ENCODE data around the gene IL3RA.

The IL3RA gene

DNA sequence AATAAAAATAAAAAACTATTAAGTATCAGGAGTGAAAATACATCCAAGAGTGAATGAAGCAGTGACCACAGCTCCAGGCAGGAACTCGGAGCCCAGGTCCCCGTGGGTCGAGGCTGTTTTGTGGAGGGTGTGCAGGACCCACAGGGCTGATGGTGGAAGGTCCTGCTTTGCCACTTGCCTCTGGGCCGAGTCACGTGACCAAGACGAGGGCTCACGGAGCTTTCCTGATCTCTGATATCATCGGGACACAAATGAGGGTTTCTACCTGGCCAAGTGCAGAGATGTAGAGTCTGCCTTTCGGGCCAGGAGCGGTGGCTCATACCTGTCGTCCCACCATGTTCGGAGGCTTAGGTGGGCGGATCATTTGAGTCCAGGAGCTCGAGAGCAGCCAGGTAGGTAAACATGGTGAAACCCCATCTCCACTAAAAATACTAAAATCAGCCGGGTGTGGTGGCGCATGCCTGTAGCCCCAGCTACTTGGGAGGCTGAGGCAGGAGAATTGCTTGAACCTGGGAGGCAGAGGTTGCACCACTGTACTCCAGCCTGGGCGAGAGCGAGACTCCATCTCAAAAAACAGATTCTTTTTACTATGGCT lies 48.2 kb downstream of the IL3RA start:
- DNase-seq (ENCODE audit: low read depth in 3 of 3), result no peak

DNA sequence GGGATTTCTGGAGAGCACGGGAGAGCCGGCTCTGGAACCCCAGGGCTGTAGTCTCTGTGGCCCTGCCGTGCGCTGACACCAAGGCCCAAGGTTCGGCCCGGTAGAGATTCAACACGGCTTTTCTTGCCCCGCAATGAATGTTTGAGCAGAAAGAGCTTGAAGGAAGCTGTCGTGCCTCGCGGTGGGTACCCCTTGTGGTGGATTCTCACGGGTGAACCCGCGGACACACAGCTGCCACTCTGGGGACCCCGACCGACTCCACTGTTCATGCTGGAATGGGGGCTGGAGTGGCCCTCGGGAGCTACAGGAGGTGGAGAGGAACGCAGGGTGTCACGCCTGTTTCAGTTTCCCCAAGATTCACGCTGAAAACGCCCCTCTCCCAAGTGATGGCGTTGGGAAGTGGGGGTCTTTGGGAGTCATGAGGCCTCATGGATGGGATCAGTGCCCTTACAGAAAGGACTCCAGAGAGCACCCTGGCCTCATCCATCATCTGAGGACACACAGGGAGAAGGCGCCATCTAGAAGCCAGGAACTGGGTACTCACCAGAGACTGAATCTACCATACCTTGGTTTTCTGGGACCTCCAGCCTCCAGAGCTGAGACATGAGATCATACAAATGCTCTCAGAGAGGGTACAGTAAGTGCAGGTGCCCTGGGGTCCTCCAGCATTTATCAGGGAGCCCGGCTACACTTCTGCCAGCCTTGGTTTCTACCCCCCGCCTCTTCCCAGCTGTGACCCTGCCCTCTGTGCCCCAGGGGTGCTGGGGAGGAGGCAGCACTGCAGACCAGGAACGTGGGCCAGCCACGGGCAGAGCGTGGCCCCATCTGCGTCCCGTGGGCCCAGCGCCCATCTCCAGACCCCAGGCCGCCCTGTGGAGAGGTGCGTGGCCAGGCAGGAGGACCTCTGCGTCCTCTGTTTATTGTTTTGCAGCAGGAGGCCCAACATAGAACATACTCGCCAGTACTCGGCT lies 49.0 kb downstream of the IL3RA start:
- no peak for DNase-seq (ENCODE audit: low read depth in 3 of 3)

DNA sequence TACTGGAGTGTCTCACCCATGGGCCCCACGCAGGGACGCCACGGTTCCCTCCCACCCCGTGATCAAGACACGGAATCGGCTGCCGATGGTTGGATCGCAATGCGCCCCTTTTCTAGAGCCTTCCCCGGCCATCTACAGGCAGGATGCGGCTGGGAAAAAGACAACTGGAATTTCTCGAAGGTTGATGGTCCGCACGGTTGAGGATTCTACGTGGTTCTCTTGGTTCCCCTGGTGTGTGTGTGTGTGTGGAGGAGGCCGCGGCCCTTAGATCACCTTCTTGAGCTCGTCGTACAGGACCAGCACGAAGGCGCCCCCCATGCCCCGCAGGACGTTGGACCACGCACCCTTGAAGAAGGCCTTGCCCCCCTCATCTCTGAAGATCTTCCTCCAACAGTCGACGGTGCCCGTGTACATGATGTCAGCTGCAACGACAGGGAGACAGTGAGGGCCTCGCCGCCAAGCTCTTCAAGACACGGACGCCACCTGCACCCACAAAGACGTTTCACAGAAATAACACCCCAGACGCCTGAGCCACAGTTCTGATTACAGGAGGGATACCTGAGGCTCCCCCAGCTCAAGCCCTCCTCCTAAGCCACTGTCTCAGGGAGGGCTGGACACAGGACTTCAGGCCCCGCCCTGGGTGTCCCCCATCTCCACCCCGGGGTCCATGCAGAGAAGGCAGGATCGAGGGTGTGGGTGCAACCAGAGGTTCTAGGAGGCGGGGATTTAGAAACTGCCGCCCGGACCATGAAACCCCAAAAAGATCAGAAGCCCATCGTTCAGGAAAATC lies 49.9 kb downstream of the IL3RA start:
- no peak for DNase-seq (ENCODE audit: low read depth in 3 of 3)

DNA sequence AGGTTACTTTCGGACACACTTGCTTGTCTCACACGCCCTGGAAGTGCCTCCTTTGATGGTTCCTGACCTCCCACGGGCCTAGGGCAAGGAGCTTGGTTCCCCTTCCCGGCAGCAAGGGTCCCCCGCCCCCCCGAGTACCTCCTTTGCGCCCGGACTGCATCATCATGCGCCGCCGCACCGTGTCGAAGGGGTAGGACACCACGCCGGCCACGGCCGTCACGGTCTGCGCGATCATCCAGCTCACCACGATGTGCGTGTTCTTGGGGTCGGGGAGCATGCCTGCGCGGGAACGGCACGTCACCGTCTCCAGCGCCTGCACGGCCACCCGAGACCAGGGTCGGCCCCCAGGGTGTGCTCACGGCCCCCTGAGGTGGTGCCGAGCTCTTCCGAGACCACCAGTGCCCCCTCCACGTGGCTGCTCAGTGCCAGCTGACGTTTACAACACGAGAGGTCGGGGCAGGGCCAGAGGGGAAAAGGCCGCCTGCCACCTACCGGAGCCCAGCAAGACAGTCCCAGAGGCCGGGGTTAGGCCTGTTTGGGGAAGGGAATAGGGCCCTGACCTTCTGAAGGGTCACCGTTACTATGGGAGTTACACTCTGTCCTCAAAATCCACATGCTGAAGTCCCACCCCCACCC lies 50.7 kb downstream of the IL3RA start:
- DNase-seq (ENCODE audit: low read depth in 3 of 3), result no peak

DNA sequence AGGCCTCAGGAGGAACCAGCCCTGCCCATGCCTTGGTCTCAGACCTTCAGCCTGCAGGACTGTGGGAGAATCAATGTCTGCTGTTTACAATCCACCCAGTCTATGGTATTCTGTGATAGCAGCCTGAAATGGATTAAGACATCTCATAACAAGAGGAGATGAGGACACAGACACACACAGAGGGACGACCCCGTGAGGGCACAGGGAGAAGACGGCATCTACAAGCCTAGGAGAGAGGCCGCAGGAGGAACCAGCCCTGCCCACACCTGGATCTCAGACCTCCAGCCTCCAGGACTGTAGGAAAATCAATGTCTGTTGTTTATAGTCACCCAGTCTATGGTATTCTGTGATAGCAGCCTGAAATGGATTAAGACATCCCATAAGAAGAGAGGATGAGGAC lies 52.1 kb downstream of the IL3RA start:
- DNase-seq (ENCODE audit: low read depth in 3 of 3), result no peak

DNA sequence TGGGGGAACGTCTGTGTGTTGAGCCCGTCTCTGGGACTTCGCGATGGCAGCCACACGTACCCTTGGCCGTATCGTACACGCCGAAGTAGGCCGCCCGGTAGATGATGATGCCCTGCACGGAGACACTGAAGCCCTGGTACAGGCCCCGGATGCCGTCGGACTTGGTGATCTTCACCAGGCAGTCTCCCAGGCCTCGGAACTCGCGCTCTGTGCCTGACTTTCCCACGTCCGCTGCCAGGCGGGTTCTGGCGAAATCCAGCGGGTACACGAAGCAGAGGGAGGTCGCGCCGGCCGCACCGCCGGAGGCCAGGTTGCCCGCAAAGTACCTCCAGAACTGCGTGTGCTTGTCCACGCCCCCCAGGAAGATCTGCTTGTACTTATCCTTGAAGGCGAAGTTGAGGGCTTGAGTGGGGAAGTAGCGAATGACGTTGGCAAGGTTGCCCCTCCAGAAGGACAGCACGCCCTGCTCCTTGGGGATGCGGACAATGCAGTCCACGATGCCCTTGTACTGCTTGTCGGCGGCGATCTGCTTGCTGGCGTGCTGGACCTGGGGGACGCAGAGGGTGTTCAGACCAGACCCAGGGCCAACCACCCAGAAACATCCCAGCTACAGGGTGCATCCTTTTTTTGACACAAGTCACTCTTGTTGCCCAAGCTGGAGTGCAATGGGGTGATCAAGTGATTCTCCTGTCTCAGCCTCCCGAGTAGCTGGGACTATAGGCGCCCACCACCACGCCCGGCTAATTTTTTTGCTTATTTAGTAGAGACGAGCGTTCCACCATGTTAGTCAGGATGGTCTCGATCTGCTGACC lies 52.8 kb downstream of the IL3RA start:
- no peak for DNase-seq (ENCODE audit: low read depth in 3 of 3)

DNA sequence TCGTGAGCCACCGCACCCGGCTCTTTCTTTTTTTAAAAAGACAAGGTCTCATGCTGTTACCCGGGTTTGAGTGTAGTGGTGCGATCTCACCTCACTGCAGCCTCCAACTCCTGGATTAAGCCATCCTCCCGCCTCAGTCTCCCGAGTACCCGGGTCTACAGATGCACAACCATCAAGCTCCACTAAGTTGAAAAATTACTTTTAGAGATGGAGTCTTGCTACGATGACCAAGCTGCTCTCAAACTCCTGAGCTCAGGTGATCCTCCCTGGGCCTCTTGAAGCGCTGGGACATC lies 53.4 kb downstream of the IL3RA start:
- no peak for DNase-seq (ENCODE audit: low read depth in 3 of 3)

DNA sequence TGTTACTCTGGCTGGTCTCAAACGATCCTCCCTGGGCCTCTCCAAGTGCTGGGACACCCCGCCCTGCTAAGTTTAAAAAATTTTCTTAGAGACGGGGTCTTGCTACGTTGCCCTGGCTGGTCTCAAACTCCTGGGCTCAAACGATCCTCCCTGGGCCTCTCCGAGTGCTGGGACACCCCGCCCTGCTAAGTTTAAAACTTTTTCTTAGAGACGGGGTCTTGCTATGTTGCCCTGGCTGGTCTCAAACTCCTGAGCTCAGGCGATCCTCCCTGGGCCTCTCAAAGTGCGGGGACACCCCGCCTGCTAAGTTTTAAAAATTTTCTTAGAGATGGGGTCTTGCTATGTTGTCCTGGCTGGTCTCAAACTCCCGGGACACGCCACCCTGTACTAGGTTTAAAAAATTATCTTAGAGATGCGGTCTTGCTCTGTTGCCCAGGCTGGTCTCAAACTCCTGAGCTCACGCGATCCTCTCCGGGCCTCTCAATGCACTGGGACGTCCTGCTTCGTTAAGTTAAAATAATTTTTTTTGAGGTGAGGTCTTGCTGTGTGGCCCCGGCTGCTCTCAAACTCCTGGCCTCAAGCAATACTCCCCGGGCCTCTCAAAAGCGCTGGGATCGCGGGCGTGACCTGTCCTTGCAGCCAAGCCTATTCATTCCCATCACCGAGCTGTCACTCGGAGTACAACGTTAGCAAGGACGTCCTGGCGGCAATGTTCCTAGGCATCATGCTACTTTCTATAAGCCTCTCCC lies 54.2 kb downstream of the IL3RA start:
- DNase-seq (ENCODE audit: low read depth in 3 of 3), result no peak

DNA sequence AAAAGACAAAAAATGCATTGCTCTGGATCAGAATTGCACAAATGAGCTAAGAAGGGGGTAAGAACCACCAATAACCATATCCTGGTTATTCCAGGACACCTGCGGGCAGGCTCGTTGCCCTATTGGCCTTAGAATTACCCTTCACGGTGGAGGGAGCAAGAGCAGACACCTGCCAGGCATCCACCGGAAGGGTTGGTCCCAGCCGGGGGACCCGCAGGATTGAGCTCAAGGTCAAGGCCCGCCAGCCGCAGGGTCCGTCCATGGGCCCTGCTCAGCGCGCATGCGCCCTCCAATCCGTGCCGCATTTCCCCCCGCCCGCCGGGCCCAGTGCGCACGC lies 54.8 kb downstream of the IL3RA start:
- peak in 1 of 3 experiments; percentile 91 for DNase-seq (ENCODE audit: low read depth in 3 of 3)

DNA sequence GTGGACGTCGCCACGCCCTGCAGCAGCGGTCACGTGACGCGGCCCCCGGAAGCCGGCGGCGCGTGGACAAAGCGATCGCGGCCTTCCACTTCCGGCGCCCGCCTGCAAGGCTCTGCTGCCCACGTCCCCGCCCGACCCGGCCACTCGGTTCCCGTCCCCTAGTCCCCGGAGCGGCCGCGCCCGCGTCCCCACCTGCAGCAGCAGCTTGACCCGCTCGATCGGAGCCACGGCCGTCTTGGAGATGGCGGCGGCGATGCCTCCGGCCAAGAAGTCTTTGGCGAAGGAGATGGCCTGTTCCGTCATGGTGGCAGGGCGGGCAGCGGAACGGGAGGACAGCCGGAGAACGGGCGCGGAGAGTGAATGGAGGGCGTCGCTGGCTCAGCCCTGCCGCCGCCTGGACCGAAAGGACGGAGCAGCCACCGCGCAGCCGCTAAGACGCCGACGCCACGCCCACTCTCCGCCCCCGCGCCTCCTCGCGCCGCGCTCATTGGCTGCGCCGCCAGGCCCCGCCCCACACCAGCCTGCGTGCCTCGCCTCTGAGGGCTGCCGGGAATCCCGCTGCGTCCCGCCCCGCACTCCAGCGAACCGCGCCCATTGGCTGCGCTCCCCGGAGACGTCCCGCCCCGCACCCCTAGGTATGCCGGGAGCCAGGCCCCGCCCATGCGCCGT lies 55.3 kb downstream of the IL3RA start, which contains the start of gene SLC25A6:
SLC25A6 (minus strand) TSS at position 407 of the 669 bp plus-strand sequence; CDS start at position 303, 104 bp downstream.
- peak; percentile 98 to 100 (median 99) for DNase-seq (ENCODE audit: low read depth in 3 of 3)

DNA sequence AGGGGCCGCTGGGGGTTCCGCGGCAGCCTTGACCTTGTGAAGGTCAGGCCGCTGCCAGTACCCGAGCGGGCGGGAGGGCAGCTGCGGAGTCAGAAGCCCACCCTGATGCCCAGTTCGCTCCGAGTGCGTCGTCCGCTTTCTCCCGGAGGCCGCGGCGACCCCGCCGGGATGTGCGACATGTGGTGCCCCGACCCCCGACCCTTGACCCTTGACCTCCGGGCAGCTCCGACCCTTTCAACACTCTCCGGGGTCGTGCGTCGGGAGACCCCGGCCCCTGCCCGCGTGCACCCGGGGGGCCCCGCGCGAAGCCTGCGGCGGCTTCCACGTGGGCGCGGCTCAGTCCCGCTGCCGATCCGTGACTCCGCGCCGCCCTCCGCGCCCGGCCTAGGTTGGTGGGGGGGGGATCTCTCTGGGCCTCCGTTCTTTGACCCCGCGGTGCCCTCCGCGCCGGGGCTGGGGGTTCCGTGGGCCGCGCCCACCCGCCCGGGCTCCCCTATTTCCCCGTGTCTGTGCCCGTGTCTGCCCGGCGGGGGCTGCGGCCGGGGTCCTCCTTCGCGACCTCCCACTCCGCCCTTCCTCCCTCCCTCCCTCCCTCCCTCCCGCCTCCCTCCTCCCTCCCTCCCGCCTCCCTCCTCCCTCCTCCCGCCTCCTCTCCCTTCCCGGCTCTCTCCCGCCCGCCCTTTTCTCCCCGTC lies 55.9 kb downstream of the IL3RA start:
- DNase-seq (ENCODE audit: low read depth in 3 of 3), result peak in 1 of 3 experiments; percentile 27

DNA sequence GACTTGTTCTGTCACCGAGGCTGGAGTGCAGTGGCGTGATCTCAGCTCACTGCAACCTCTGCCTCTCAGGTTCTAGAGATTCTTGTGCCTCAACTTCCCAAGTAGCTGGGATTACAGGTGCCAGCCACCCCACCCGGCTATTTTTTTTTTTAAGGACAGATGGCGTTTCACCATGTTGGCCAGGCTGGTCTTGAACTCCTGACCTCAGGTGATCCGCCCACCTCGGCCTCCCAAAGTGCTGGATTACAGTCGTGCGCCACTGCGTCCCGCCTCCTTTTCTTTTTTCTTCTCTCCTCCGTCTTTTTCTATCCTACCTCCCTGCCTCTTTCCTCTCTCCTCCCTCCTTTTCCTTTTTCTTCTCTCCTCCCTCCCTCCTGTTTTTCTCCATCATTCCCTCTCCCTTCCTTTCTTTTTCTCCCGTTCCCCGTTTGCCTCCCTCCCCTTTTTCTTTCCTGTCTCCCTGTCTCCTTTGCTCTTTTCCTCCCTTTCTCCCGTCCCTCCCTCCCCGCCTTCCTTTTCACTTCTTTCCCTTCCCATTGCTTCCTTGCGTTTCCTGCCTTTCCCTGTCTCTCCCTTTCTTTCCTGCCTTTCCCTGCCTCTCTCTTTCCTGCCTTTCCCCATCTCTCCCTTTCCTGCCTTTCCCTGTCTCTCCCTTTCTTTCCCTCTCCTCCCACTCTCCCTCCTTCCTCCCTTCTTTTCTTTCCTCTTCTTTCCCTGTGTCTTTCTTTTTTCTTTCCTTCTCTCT lies 57.5 kb downstream of the IL3RA start:
- DNase-seq (ENCODE audit: low read depth in 3 of 3), result no peak

DNA sequence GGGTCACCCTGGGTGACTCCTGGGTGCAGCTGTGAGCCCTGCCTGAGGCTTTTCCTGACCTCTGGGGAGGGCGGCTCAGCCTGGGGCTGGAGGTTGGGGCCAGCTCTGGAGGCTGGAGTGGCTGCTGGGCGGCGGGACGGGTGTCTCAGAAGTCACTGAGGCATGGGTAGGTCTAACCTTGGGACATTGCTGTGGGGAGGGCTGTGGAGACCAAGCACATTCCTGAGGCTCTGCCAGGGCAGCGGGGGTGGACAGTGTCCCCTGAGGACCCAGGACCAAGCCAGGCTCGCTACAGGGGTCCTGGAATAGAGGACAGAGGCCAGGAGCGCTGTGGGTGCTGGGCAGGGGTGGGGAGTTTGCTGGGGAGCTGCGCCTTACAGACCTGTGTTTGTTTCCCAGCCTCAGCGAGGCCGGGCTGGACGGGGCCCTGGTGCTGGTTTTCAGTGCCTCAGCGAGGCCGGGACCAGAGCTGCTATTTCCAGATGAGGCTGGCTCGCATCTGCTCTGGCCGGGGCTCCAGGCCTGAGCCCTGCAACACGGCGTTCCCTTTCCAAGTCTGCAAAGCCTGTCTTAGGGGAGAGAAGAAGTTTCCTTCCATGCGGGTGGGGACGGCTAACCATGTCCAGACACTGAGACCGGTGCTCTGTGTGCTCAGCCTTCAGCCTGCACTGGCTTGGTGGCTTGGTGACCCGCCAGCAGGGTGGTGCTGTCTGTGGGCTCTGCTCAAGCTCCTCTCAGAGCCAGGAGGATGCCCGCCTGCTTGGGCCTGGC lies 58.3 kb downstream of the IL3RA start:
- DNase-seq (ENCODE audit: low read depth in 3 of 3), result no peak

DNA sequence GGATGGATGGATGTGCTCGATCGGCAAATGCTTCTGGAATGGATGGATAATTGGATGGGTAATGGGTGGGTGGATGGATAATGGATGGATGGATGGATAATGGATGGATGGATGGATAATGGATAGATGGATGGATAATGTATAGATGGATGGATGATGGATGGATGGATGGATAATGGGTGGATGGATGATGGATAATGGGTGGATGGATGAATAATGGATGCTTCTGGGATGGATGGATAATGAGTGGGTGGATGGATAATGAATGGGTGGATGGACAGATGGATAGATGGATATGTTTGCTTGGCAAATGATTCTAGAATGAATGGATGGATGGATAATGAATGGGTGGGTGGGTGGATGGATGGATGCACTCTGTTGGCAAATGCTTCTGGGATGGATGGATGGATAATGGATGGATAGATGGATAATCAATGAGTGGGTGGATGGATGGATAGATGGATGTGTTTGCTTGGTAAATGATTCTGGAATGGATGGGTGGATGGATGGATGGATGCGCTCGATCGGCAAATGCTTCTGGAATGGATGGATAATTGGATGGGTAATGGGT lies 59.1 kb downstream of the IL3RA start:
- DNase-seq (ENCODE audit: low read depth in 3 of 3), result no peak

DNA sequence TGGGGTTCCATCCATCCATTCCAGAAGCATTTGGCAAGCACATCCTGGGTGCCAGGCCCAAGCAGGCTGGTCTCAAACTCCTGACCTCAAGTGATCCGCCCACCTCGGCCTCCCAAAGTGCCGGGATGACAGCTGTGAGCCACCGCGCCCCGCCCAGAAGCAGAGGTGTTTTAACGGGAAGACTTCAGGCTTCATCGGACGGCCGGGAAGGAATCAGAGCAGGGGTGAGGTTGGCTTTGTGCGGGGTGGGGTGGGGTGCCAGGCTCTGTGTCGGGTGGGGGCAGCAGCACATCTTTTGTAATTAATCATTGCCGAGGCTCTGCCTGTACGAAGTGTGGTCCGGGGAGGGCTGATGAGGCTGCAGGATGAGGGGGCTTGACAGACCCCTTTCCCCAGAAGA lies 60.4 kb downstream of the IL3RA start:
- DNase-seq (ENCODE audit: low read depth in 3 of 3), result no peak

DNA sequence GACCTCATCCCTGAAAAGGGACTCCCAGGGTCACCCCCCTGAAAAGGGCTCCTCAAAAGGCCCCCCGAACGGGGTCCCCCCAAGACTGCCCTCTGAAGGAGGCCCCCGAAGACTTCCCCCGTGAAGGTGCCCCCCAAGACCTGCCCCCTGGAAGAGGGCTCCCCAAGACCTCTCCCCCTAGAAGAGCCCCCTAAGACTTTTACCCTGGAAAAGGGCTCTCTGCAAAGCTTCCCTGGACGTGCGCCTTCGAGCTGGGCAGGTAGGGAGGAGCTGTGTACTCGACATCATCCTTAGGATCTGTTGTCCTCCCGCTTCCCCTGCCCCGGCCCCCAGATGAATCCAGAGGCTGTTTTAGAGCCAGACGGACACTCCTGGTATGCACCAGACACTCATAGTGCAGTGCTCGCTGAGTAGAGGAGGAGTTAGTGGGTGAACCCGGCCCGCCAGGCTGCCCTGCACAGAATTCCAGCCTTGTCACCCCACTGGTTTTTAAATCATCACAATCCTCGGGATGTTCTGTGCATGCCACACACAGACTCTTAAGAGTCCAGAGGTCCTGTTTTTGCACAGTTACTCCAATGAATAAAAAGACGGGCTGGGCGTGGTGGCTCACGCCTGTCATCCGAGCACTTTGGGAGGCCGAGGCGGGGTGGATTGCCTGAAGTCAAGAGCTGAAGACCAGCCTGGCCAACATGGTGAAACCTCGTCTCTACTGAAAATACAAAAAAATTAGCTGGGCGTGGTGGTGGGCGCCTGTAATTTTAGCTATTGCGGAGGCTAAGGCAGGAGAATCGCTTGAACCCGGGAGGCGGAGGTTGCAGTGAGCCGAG lies 61.1 kb downstream of the IL3RA start:
- no peak for DNase-seq (ENCODE audit: low read depth in 3 of 3)
